Uterus (tissue), 2 donors: ENCODE results near the gene CCDC93.

Source experiments
- POLR2A ChIP-seq, 2 donors: fragments of 450-650 bp; IDR thresholded peaks; one replicate each; pipeline ENCODE4 v1.6.1; 2016; ENCODE audit warnings: antibody characterized with exemption in 2 of 2, mild to moderate bottlenecking in 1 of 2, moderate library complexity in 1 of 2
- TF ChIP-seq, protein P1 (sequence below), 4 experiments: fragments of 200-600 bp in 2 of 4; fragments of 450-650 bp in 2 of 4; sonication (generic) in 2 of 4; IDR thresholded peaks; one replicate each; pipeline ENCODE4 v1.5.1; 2016 to 2019; ENCODE audit warnings: antibody characterized with exemption in 4 of 4, mild to moderate bottlenecking in 2 of 4, moderate library complexity in 1 of 4

DNA sequence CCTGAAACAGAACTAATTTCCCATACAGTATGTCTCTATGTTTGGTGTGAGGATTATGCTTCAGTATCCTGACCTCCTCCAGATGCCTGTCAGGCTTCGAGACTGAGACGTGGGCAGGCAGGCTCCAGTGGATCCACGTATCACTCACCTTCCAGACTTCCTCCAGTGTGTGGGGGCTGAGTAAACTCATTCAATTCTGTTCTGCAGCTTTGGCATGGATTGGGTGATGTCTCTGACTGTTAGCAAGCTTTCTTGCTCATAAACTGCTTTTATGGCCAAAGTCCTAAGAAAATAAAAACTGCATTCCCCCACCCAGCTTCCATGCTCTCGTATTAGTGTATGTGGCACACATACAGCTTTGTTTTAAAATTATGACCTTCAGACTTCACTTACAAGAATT is 53.6 kb downstream of the CCDC93 start:
- TF ChIP-seq, protein P1, sequence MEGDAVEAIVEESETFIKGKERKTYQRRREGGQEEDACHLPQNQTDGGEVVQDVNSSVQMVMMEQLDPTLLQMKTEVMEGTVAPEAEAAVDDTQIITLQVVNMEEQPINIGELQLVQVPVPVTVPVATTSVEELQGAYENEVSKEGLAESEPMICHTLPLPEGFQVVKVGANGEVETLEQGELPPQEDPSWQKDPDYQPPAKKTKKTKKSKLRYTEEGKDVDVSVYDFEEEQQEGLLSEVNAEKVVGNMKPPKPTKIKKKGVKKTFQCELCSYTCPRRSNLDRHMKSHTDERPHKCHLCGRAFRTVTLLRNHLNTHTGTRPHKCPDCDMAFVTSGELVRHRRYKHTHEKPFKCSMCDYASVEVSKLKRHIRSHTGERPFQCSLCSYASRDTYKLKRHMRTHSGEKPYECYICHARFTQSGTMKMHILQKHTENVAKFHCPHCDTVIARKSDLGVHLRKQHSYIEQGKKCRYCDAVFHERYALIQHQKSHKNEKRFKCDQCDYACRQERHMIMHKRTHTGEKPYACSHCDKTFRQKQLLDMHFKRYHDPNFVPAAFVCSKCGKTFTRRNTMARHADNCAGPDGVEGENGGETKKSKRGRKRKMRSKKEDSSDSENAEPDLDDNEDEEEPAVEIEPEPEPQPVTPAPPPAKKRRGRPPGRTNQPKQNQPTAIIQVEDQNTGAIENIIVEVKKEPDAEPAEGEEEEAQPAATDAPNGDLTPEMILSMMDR (IDR thresholded peaks at IDR 0.05) = no peak
- TF ChIP-seq POLR2A (IDR thresholded peaks at IDR 0.05) = no peak
